Measurements from ENCODE around the gene CHRNA1. TPM values are rescaled to one million over a fixed set of nuclear protein-coding genes. Genes with fewer than 3 reads are reported as not detected.

Gene CHRNA1
- total and polyA plus RNA-seq, 2 experiments from 2014 or later = not detected

DNA sequence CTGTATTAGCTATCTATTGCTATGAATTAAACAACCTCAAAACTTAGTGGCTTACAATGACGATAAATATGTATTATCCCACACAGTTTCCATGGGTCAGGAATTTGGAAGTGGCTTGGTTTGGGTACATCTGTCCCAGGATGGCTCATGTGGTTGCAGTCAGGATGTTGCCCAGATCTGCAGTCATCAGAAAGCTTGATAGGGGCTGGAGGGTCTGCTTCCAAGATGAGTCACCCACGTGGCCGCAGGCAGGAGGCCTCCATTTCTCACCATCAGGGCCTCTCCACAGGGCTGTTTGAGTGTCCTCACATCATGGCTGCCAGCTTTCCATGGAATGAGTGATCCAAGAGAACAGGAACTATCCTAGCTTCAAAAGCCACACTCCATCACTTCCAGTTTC, 46.4 kb downstream of the CHRNA1 start:
- no peaks in the 10 kb centered on the region for H3F3A ChIP-seq (replicated peaks; ENCODE audit: low read depth)
- H3K27me3 ChIP-seq (ENCODE audit: insufficient read depth) = no peaks in the 10 kb centered on the region
- H3K4me1 ChIP-seq (ENCODE audit: insufficient read depth) = no peaks in the 10 kb centered on the region
- H2AFZ ChIP-seq = peak overlapping the region; percentile 14; the same call in 1 of the 2 replicates
- no peaks in the 10 kb centered on the region for H3K36me3 ChIP-seq (ENCODE audit: insufficient read depth)
- no peak overlapping the region for H3K27ac ChIP-seq (ENCODE audit: low read depth)
- no peak overlapping the region for H3K4me3 ChIP-seq
- Mint-ChIP-seq H3K27ac (no peak overlapping the region), H3K27me3 (ENCODE audit: insufficient read depth, low read depth, poor library complexity) (peaks cover 10% of the 10 kb centered on the region), H3K9me3 (peaks cover 4% of the 10 kb centered on the region; the same call in 2 of the 3 replicates), H3K4me3 (no peak overlapping the region), H3K36me3 (ENCODE audit: low read depth) (peaks cover 3% of the 10 kb centered on the region; the same call in 2 of the 3 replicates), H3K4me1 (no peaks in the 10 kb centered on the region)
- H4K20me1 ChIP-seq (replicated peaks; ENCODE audit: insufficient read depth) = no peaks in the 10 kb centered on the region
- H3K9me2 ChIP-seq (ENCODE audit: insufficient read depth) = 0 out of 2 replicates have a peak, but pooled peaks cover 6% of the 10 kb centered on the region
- no peak for TF ChIP-seq STAT1 (IDR thresholded peaks at IDR 0.05; ENCODE audit: unreplicated experiment)
- TF ChIP-seq EZH2 (IDR thresholded peaks at IDR 0.05; ENCODE audit: low read depth, unreplicated experiment) = no peak
- TF ChIP-seq CREB1 (CRISPR knock-in tag; IDR thresholded peaks at IDR 0.05; ENCODE audit: low read depth) = no peak
- no peak for TF ChIP-seq POLR2AphosphoS5 (IDR thresholded peaks at IDR 0.05; ENCODE audit: low read depth)
- no peak for TF ChIP-seq ZNF331 (CRISPR knock-in tag; IDR thresholded peaks at IDR 0.05; ENCODE audit: low read depth)
- no peak for TF ChIP-seq NANOG (IDR thresholded peaks at IDR 0.05; ENCODE audit: borderline replicate concordance)
- TF ChIP-seq ZNF114 (CRISPR knock-in tag; IDR thresholded peaks at IDR 0.05) = no peak
- TF ChIP-seq ETS1 (IDR thresholded peaks at IDR 0.05) = no peak
- TF ChIP-seq EZH2phosphoT487 (IDR thresholded peaks at IDR 0.05; ENCODE audit: unreplicated experiment) = no peak
- TF ChIP-seq JUNB (IDR thresholded peaks at IDR 0.05; ENCODE audit: unreplicated experiment) = no peak
- TF ChIP-seq, protein P1, sequence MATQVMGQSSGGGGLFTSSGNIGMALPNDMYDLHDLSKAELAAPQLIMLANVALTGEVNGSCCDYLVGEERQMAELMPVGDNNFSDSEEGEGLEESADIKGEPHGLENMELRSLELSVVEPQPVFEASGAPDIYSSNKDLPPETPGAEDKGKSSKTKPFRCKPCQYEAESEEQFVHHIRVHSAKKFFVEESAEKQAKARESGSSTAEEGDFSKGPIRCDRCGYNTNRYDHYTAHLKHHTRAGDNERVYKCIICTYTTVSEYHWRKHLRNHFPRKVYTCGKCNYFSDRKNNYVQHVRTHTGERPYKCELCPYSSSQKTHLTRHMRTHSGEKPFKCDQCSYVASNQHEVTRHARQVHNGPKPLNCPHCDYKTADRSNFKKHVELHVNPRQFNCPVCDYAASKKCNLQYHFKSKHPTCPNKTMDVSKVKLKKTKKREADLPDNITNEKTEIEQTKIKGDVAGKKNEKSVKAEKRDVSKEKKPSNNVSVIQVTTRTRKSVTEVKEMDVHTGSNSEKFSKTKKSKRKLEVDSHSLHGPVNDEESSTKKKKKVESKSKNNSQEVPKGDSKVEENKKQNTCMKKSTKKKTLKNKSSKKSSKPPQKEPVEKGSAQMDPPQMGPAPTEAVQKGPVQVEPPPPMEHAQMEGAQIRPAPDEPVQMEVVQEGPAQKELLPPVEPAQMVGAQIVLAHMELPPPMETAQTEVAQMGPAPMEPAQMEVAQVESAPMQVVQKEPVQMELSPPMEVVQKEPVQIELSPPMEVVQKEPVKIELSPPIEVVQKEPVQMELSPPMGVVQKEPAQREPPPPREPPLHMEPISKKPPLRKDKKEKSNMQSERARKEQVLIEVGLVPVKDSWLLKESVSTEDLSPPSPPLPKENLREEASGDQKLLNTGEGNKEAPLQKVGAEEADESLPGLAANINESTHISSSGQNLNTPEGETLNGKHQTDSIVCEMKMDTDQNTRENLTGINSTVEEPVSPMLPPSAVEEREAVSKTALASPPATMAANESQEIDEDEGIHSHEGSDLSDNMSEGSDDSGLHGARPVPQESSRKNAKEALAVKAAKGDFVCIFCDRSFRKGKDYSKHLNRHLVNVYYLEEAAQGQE (IDR thresholded peaks at IDR 0.05; ENCODE audit: unreplicated experiment) = no peak
- TF ChIP-seq ZNF462 (CRISPR knock-in tag; IDR thresholded peaks at IDR 0.05) = no peak
- no peak overlapping the region for H3K4me2 ChIP-seq
- no peaks in the 10 kb centered on the region for H3K79me2 ChIP-seq (replicated peaks; ENCODE audit: insufficient read depth)
- no peak for ATAC-seq
- no peak for DNase-seq (ENCODE audit: low spot score)

Measured in GM23338 (cell line).